ENCODE data around the gene VMA21. TPM values are rescaled to one million over a fixed set of nuclear protein-coding genes. Genes with fewer than 3 reads are reported as not detected.

The VMA21 gene
- total RNA-seq, result 40.2 TPM

GRCh38 chrX:151396825-151397740, at the start of gene VMA21:
Gene VMA21 (plus strand): TSS chrX:151397206. CDS start chrX:151397309, 103 bp downstream.

Other genes with a start within 250 kb of the VMA21 start
- gene GPR50, start 220.6 kb upstream of the VMA21 start, total RNA-seq, result not detected
- not detected for gene PASD1, start 166.5 kb downstream of the VMA21 start, total RNA-seq